HG02678 (cell line): ENCODE data around the gene TMEM270.
"Not testable (repeated sequence)": the region's sequence is repeated elsewhere in the genome, so short reads cannot be mapped to it uniquely, and the experiment has no call there.

Experiments
- ATAC-seq: cut with Tn5 transposase; IDR thresholded peaks from one replicate; pipeline ENCODE4 v1.9.1; 2021; ENCODE audit warnings: mild to moderate bottlenecking, moderate library complexity; ENCODE audit not compliant: unreplicated experiment

TMEM270 gene

GRCh38 chr7:73831834-73832651, 28.9 kb upstream of the TMEM270 start:
- ATAC-seq = no peak

GRCh38 chr7:73832806-73833205, 28.2 kb upstream of the TMEM270 start:
- no peak for ATAC-seq

DNA sequence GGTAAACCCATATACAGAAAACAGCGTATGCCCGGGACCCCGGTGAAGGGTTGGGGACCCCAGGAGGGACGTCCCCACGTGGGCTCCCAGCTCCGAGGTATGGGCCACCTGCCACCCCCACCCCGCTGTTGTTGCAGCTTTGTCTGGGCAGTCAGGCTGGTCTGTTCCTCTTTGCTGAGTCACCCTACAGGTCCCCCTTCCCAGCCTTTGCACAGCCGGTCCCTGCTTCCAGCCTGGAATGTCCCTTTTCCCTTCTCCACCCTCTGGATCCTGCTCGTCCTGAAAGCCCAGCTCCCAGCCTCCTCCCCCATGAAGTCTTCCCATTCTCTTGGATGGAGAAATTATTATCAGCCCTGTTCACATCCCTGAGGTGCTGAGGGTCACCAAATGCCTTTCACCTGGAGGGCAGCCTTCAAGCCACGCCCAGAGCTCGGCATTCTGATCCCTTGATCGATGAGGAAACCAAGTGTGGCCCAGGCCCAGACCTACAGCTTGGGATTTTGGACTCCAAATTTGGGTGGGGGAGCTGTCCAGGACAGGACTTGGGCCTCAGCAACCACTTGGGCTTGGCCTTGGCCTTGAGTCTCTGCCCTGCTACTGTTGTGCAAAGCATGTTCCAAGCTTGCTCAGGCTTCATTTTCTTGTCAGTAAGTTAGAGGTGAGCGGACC, 27.6 kb upstream of the TMEM270 start:
- no peak for ATAC-seq

- ATAC-seq = no peak
These were observed 26.2 kb upstream of the TMEM270 start for GRCh38 chr7:73834626-73835191.

- not testable (repeated sequence) for ATAC-seq
These were observed 23.8 kb upstream of the TMEM270 start for GRCh38 chr7:73837167-73837566.

- no peak for ATAC-seq
These were observed 22.3 kb upstream of the TMEM270 start for GRCh38 chr7:73838642-73839041.

DNA sequence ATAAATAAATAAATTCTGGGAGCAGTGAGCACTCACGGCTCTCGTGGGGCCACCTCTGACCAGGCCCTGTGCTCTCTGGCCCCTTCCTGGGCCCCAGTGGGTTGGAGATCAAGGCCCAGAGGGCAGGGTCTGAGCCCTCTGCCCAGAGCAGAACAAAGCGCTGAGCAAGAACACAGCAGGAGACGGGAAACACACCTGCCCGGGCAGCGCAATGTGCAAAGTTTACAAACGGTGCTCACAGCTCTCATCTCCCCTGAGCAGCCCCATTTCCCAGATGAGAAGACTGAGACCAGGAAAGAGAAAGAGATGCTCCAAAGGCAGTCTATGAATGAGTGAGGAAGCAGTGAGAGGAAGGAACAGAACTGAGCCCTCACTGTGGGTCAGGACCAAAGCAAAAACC, 21.7 kb upstream of the TMEM270 start:
- no peak for ATAC-seq

DNA sequence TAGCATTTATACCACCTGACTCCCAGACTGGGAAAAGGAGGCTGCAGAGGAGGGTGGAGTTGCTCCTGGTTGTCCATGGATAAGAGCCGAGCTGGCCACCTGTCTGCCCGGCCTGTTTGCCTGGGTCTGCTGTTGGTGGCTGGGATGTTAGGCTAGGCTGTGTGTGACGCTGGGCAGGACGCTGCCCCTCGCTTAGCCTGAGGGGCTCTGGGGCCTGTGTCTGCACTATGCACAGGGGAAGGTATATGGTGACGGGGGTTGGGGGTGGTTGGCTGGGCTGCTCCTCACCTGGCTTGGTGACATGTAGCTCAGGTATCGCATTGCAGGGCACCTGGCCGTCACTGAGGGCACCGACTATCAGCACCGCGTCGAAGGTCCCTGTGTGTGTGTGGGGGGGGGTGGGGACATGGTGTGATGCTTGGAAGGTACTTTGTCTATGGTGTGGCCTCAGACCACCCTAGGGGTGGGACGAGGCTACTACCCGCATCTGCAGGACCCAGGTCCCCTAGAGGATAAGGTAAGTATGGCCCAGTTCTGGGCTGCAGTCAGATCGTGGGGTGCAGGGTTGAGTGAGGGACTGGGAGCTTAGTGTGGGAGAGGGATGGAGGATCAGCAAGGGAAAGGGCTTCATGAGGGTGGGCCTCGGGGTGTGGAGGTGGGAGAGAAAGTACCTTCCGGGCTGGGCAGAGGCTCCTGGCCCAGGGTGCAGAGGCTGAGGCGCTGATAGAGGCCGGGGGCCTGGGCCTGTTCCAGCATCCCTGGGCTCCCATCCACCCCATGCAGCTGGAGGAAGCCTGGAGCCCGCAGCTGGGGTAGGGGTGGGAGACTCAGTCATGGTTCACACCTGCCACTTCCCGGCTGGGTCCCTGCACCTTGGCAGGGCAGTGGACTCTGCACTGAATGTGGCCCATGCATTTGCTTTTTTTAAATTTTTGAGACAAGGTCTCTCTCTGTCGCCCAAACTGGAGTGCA, 20.9 kb upstream of the TMEM270 start:
- ATAC-seq = no peak

GRCh38 chr7:73840715-73841379, 20.1 kb upstream of the TMEM270 start:
- no peak for ATAC-seq

DNA sequence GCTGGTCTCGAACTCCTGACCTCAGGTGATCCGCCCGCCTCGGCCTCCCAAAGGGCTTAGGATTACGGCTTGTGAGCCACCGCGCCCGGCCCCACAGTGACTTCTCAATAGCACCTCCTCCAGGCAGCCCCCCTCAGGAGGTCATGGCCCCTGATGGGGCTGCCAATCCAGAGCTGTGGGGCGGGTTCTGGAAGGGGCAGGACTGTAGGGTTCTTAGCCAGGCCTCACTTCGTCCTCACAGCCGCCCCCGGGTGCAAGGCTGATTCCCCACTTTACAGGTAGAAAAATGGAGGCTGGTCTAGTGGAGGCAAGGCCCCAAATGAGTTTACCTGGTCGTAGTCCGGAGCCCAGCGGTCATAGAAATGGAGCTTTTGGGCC, 19.3 kb upstream of the TMEM270 start:
- ATAC-seq = no peak

DNA sequence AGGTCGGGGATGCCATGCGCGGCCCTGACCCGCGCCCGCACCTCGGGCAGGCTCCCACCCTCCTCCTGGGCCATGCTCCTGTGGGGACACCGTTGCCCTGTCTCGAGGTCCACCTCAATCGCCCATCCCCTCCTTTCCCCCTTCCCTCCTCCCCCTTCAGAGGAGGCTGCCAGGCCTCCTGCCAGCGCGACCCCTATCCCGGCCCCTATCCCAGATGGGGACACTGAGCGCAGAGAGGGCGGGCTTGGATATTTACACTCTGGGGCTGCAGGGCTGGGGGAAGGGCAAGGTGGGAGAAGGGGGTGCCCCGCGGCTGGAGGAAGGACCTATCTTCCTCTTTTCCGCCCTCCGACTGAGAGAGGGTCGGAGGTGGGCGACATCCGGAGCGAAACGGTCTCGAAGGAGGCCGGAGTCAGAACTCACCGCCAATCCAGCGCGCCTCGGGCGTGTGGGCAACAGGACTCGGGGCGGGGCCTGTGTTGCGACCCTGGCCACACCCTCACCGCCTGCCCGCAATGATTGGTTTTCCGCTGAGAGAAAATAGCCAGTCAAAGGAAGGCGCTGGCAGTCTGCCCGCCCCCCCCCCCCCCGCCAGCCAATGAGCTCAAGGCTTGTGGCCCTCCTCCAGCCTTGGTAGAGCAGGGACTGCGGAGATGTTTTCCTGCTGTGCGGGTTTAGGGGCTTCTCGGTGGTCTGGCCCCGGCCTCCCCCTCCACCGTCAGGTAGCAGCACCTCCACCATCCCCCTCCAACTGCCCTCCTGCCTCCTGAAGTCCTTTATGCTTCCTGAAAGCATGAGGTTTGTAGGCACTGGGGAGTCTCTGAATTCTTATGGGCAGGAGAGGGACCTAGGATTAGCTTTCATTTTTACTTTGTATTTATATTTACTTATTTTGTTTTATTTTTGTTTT, 18.6 kb upstream of the TMEM270 start, which contains the start of gene METTL27:
TSS of gene METTL27 (minus strand) at position 450 of the 910 bp plus-strand sequence. CDS start at position 74, 376 bp downstream.
- ATAC-seq = peak; percentile 97

DNA sequence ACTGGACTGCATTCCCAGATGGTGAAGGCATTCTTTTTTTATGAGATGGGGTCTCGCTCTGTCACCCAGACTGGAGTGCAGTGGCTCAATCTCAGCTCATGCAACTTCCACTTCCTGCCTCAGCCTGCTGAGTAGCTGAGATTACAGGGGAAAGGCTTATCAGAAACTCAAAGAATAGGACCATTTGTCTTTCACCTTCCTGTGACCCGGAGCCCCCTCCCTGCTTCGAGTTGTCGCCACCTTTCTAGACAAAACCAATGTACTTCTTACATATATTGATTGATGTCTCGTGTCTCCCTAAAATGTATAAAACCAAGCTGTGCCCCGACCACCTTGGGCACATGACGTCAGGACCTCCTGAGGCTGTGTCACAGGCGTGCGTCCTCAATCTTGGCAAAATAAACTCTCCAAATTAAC, 16.8 kb upstream of the TMEM270 start:
- ATAC-seq = no peak

DNA sequence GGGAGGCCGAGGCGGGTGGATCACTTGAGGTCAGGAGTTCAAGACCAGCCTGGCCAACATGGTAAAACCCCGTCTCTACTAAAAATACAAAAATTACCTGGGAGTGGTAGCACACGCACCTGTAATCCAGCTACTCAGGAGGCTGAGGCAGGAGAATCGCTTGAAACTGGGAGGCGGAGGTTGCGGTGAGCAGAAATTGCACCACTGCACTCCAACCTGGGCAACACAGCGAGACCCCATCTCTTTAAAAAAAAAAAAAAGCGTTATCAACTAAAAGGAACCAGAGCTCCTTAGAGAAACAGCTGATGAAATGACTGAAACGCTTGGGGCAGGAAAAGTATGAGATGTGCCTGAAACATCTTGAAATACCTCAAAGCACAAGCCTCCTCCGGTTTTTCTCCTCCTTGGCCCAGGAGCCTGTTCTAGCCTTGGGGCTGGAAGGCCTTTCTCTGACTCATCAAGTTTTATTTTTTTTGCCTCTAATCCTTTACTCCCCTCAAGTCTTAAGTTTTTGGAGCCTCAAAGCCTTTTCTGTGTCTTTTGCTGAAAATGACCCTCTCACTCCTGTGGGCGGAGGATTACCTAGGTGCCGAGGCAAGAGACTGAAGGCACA, 16.0 kb upstream of the TMEM270 start:
- ATAC-seq = no peak

GRCh38 chr7:73845701-73846195, 15.2 kb upstream of the TMEM270 start:
- not testable (repeated sequence) for ATAC-seq

DNA sequence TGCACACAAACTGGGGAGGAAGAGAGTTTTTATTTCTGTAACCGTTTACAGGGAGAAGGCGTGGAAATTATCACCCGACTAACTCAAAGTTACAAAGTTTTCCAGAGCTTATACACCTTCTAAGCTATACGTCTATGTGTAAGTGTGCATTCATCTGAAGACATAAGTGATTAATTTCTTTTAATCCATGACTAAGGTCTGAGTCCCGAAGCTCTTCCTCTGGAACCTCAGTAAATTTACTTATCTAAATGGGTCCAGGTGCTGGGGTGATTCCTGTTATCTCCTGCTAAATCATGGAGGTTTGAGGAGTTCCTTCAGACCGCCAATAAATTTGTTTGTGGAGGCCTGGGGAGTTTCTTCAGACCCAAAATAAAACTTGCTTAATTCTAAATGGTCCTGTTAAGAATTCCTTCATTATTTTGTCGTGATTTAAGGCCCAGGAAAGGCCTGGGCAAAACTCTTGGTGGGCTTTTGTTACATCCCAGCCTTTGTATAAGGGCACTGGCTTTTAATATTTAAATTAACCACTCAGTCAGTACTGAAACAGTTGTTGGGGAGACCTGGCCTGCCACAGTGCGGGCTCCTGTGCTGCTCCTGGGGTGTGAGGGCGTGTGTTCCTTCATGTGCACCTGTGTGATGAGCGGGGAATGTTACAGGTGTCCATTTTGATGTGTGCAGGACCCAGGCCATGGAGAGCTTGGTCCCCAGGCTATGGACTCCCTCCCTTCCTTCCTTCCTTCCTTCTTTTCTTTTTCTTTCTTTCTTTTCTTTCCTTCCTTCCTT, 12.8 kb upstream of the TMEM270 start:
- no peak for ATAC-seq

DNA sequence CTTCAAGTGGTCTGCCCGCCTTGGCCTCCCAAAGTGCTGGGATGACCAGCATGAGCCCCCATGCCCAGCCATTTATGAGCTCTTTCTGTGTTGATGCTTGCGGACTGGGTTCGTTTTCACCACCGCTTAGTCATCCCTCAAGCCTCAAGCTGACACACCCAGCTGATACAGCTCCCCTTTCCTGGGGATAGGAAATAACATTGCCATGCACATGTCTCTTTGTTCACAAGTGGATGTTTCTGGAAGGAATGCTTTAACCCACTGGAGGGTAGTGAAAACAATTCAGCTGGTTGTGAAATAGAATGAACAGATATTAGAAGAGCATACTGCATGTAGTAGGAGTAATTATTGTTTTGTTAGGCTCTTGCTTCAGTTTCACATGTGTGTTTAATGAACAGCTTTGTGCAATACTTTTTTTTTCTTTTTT, 10.2 kb upstream of the TMEM270 start:
- ATAC-seq = no peak

DNA sequence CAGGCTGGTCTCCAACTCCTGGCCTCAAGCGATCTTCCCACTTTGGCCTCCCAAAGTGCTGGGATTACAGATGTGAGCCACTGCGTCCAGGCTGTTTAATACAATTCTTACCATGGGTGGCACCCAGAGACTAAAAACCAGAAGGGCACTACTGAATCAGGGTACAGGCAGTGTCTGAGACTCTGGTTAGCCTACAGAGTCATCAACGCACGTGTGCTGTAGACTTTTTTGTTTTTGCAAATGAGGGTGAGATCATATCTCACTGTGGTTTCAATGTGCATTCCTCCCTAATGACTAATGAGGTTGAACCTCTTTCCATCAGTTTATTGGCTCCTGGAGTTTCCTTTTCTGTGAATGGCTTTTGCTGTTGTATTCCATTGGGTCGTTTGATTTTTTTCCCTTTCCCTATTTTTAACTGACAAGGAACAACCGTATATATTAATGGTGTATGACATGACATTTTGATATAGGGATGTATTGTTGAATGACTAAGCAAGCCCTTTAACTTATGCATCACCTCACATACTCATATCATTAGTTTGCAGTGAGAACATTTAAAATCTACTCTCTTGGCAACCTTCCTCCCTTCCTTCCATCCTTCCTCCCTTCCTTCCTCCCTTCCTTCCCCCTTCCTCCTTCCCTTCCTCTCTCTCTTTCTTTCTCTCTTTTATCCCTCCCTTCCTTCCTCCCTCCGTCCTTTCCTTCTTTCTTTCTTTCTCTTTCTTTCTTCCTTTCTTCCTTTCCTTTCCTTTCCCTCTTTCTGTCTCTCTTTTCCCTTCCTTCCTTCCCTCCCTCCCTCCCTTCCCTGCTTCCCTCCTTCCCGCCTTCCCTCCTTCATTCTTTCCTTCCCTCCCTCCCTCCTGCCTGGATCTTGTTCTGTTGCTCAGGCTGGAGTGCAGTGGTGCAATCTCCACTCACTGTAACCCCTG, 9.3 kb upstream of the TMEM270 start:
- ATAC-seq = peak; percentile 83
